HepG2 (cell line): ENCODE results near the gene MRPS7. TPM values are rescaled to one million over a fixed set of nuclear protein-coding genes. Genes with fewer than 3 reads are reported as not detected.

Experiments used
- ATF1 ChIP-seq: IDR thresholded peaks from 2 replicates; pipeline ENCODE4 v1.6.1; 2016; ENCODE audit warnings: mild to moderate bottlenecking, control low read depth
- FOXP1 ChIP-seq, 2 experiments: fragments of 450-650 bp in 1 of 2; IDR thresholded peaks; 2 replicates each; pipeline ENCODE4 v1.6.1; 2017 to 2018; ENCODE audit warnings: antibody characterized with exemption in 1 of 2
- HNRNPK ChIP-seq: fragments of 200-400 bp; formaldehyde crosslinking; IDR thresholded peaks from 2 replicates; pipeline ENCODE4 v1.6.1; 2018; ENCODE audit warnings: low read length, low read depth, moderate library complexity, mild to moderate bottlenecking; ENCODE audit not compliant: poor library complexity, severe bottlenecking
- HOXA5 ChIP-seq: sonication (generic); formaldehyde crosslinking; IDR thresholded peaks from 2 replicates; pipeline ENCODE4 v1.4.0; 2020; ENCODE audit warnings: missing genetic modification reagents
- MYC ChIP-seq: sonication (generic); formaldehyde crosslinking; IDR thresholded peaks from 2 replicates; pipeline ENCODE4 v1.9.0; 2021; ENCODE audit warnings: missing genetic modification reagents, borderline replicate concordance
- REL ChIP-seq: sonication (generic); formaldehyde crosslinking; conservative IDR thresholded peaks from 2 replicates; pipeline ENCODE4 v1.8.0; 2022; ENCODE audit warnings: mild to moderate bottlenecking, missing genetic modification reagents, moderate library complexity
- RFX5 ChIP-seq: IDR thresholded peaks from 2 replicates; pipeline ENCODE4 v1.6.1; 2011; ENCODE audit warnings: low read depth, low read length, improper control_type of control experiment
- SIX4 ChIP-seq: sonication (generic); formaldehyde crosslinking; IDR thresholded peaks from 2 replicates; pipeline ENCODE4 v1.4.0; 2020; ENCODE audit warnings: missing genetic modification reagents
- SNAI1 ChIP-seq: sonication (generic); formaldehyde crosslinking; IDR thresholded peaks from 2 replicates; pipeline ENCODE4 v1.5.0; 2020; ENCODE audit warnings: mild to moderate bottlenecking, missing genetic modification reagents, borderline replicate concordance
- STAG1 ChIP-seq: sonication (generic); formaldehyde crosslinking; IDR thresholded peaks from 2 replicates; pipeline ENCODE4 v1.4.0; 2020; ENCODE audit warnings: missing genetic modification reagents
- TCF7 ChIP-seq: sonication (generic); IDR thresholded peaks from 2 replicates; pipeline ENCODE4 v1.6.1; 2016; ENCODE audit warnings: antibody characterized with exemption, low read depth
- ZNF136 ChIP-seq: sonication (generic); formaldehyde crosslinking; IDR thresholded peaks from 2 replicates; pipeline ENCODE4 v1.8.1; 2022; ENCODE audit warnings: low read depth, mild to moderate bottlenecking, moderate library complexity, missing genetic modification reagents
- ZNF225 ChIP-seq: sonication (generic); formaldehyde crosslinking; IDR thresholded peaks from 2 replicates; pipeline ENCODE4 v1.4.0; 2020; ENCODE audit warnings: mild to moderate bottlenecking, missing genetic modification reagents
- ZNF282 ChIP-seq: fragments of 450-650 bp; IDR thresholded peaks from 2 replicates; pipeline ENCODE4 v1.6.1; 2018; ENCODE audit not compliant: partially characterized antibody
- ZNF547 ChIP-seq: sonication (generic); formaldehyde crosslinking; IDR thresholded peaks from 2 replicates; pipeline ENCODE4 v1.5.1; 2020; ENCODE audit warnings: mild to moderate bottlenecking, missing genetic modification reagents
- ZNF563 ChIP-seq: sonication (generic); formaldehyde crosslinking; IDR thresholded peaks from 2 replicates; pipeline ENCODE4 v1.8.0; 2022; ENCODE audit warnings: mild to moderate bottlenecking, moderate library complexity, missing genetic modification reagents
- ZNF761 ChIP-seq: sonication (generic); formaldehyde crosslinking; conservative IDR thresholded peaks from 2 replicates; pipeline ENCODE4 v1.4.0; 2020; ENCODE audit warnings: mild to moderate bottlenecking, missing genetic modification reagents
- polyA plus RNA-seq, 8 experiments: library from polyadenylated mRNA; depleted of rRNA in 3 of 8; stranded (reverse) in 7 of 8; unstranded in 1 of 8; fragments of >200 nt; fragmentation: Illumina TruSeq in 4 of 8; extraction: Trizol in 4 of 8; gene quantifications; 2 replicates each; pipeline versions ENCODE4 v1.2.1 to v1.2.3, GENCODE V29; 2011 to 2016; ENCODE audit warnings: low read depth in 4 of 8, missing spikeins in 1 of 8, mixed read lengths in 1 of 8; ENCODE audit not compliant: insufficient read depth in 1 of 8
- total RNA-seq, 5 experiments: library from RNA; depleted of rRNA; stranded (reverse); fragments of >200 nt; fragmentation: Illumina TruSeq; extraction: Trizol; gene quantifications; 2 replicates each; pipeline ENCODE4 v1.2.3, GENCODE V29; 2016; ENCODE audit warnings: low read depth in 1 of 5
- TF ChIP-seq, protein P1 (sequence below), 2 experiments: sonication (generic) in 1 of 2; formaldehyde crosslinking in 1 of 2; IDR thresholded peaks; 2 replicates each; pipeline versions ENCODE4 v1.4.0 to v1.6.1; 2018 to 2020; ENCODE audit warnings: missing genetic modification reagents in 2 of 2, borderline replicate concordance in 1 of 2, low read depth in 1 of 2, mild to moderate bottlenecking in 1 of 2, missing biosample characterization in 1 of 2
- TF ChIP-seq, protein P2 (sequence below): sonication (generic); formaldehyde crosslinking; IDR thresholded peaks from 2 replicates; pipeline ENCODE4 v1.5.1; 2020; ENCODE audit warnings: missing genetic modification reagents, mild to moderate bottlenecking, borderline replicate concordance
- TF ChIP-seq, protein P3 (sequence below): IDR thresholded peaks from 2 replicates; pipeline ENCODE4 v1.6.1; 2012; ENCODE audit warnings: inconsistent platforms
- TF ChIP-seq, protein P4 (sequence below): sonication (generic); formaldehyde crosslinking; IDR thresholded peaks from 2 replicates; pipeline ENCODE4 v1.5.0; 2020; ENCODE audit warnings: mild to moderate bottlenecking, missing genetic modification reagents, borderline replicate concordance

The MRPS7 gene
- total and polyA plus RNA-seq, 2 of the 13 experiments (the other 11 are each of a cell fraction or from before 2014, with no cell fraction given): 97.0 to 162 TPM

DNA sequence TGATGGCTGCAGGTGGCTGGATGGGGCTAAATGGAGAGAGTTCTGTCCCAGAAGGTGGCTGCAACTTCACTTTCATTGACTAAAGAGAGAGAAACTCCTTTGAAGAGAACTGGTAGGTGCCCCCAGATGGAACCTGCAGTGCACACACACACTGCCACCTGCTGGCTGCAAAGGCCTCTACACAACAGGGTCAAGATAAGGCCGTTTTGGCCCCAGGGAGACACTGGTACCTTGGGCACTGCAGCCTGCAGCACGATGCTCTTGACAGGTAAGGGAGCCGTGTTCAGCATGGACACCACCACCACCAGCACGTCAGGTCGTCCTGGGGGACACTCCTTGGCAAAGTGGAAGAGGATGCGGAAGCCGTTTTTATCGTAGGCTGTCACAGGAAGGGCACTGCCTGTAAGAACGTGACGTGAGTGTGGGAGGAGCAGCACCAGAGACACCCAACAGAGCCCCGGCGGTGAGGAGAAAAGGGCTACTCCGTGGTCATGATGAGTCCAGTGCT lies 22.9 kb upstream of the MRPS7 start (continued):
- TF ChIP-seq, protein P1, sequence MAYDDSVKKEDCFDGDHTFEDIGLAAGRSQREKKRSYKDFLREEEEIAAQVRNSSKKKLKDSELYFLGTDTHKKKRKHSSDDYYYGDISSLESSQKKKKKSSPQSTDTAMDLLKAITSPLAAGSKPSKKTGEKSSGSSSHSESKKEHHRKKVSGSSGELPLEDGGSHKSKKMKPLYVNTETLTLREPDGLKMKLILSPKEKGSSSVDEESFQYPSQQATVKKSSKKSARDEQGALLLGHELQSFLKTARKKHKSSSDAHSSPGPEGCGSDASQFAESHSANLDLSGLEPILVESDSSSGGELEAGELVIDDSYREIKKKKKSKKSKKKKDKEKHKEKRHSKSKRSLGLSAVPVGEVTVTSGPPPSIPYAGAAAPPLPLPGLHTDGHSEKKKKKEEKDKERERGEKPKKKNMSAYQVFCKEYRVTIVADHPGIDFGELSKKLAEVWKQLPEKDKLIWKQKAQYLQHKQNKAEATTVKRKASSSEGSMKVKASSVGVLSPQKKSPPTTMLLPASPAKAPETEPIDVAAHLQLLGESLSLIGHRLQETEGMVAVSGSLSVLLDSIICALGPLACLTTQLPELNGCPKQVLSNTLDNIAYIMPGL (CRISPR knock-in tag; IDR thresholded peaks at IDR 0.05; ENCODE audit: borderline replicate concordance in 1 of 2, low read depth in 1 of 2): peak in 1 of 2 experiments; percentile 57; a peak in 1 of 4 replicates
- TF ChIP-seq REL (CRISPR knock-in tag) (0 out of 2 replicates have a peak, but pooled peaks have one; percentile 69), RFX5 (no peak), SNAI1 (CRISPR knock-in tag) (no peak), ATF1 (CRISPR knock-in tag) (no peak), FOXP1 (IDR thresholded peaks at IDR 0.05) (no peak), FOXP1 (CRISPR knock-in tag; IDR thresholded peaks at IDR 0.05) (no peak), STAG1 (CRISPR knock-in tag) (peak; percentile 72), SIX4 (CRISPR knock-in tag) (no peak), TCF7 (no peak), ZNF563 (CRISPR knock-in tag) (no peak; the same call in 1 of the 2 replicates), HNRNPK (no peak), ZNF761 (no peak), ZNF225 (0 out of 2 replicates have a peak, but pooled peaks have one; percentile 23), MYC (CRISPR knock-in tag) (peak; percentile 21; the same call in 1 of the 2 replicates), ZNF547 (no peak), ZNF282 (no peak), HOXA5 (CRISPR knock-in tag) (no peak), ZNF136 (no peak)
- TF ChIP-seq, protein P2, sequence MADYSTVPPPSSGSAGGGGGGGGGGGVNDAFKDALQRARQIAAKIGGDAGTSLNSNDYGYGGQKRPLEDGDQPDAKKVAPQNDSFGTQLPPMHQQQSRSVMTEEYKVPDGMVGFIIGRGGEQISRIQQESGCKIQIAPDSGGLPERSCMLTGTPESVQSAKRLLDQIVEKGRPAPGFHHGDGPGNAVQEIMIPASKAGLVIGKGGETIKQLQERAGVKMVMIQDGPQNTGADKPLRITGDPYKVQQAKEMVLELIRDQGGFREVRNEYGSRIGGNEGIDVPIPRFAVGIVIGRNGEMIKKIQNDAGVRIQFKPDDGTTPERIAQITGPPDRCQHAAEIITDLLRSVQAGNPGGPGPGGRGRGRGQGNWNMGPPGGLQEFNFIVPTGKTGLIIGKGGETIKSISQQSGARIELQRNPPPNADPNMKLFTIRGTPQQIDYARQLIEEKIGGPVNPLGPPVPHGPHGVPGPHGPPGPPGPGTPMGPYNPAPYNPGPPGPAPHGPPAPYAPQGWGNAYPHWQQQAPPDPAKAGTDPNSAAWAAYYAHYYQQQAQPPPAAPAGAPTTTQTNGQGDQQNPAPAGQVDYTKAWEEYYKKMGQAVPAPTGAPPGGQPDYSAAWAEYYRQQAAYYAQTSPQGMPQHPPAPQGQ (CRISPR knock-in tag): 0 out of 2 replicates have a peak, but pooled peaks have one; percentile 67
- TF ChIP-seq, protein P3, sequence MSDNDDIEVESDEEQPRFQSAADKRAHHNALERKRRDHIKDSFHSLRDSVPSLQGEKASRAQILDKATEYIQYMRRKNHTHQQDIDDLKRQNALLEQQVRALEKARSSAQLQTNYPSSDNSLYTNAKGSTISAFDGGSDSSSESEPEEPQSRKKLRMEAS: 0 out of 2 replicates have a peak, but pooled peaks have one; percentile 32
- TF ChIP-seq, protein P4, sequence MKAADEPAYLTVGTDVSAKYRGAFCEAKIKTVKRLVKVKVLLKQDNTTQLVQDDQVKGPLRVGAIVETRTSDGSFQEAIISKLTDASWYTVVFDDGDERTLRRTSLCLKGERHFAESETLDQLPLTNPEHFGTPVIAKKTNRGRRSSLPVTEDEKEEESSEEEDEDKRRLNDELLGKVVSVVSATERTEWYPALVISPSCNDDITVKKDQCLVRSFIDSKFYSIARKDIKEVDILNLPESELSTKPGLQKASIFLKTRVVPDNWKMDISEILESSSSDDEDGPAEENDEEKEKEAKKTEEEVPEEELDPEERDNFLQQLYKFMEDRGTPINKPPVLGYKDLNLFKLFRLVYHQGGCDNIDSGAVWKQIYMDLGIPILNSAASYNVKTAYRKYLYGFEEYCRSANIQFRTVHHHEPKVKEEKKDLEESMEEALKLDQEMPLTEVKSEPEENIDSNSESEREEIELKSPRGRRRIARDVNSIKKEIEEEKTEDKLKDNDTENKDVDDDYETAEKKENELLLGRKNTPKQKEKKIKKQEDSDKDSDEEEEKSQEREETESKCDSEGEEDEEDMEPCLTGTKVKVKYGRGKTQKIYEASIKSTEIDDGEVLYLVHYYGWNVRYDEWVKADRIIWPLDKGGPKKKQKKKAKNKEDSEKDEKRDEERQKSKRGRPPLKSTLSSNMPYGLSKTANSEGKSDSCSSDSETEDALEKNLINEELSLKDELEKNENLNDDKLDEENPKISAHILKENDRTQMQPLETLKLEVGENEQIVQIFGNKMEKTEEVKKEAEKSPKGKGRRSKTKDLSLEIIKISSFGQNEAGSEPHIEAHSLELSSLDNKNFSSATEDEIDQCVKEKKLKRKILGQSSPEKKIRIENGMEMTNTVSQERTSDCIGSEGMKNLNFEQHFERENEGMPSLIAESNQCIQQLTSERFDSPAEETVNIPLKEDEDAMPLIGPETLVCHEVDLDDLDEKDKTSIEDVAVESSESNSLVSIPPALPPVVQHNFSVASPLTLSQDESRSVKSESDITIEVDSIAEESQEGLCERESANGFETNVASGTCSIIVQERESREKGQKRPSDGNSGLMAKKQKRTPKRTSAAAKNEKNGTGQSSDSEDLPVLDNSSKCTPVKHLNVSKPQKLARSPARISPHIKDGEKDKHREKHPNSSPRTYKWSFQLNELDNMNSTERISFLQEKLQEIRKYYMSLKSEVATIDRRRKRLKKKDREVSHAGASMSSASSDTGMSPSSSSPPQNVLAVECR (CRISPR knock-in tag): peak; percentile 32; the same call in 1 of the 2 replicates
